ENCODE measurements around the gene ASNSD1.

ASNSD1 gene

GRCh38 chr2:189661148-189661956, at the start of gene ASNSD1:
Gene ASNSD1, plus strand, starts transcription at chr2:189661459. Its CDS starts 4,674 bp downstream, at chr2:189666133.
- peak; percentile 98 for DNase-seq

- no peak for DNase-seq
Observed at GRCh38 chr2:189613077-189613636, 48.1 kb upstream of the ASNSD1 start.

- no peak for DNase-seq
Observed at GRCh38 chr2:189613650-189614420, 47.4 kb upstream of the ASNSD1 start.

GRCh38 chr2:189614585-189614984, 46.7 kb upstream of the ASNSD1 start:
- DNase-seq: no peak

GRCh38 chr2:189618197-189618596, 43.1 kb upstream of the ASNSD1 start:
- DNase-seq: no peak

GRCh38 chr2:189621781-189622180, 39.5 kb upstream of the ASNSD1 start:
- DNase-seq: no peak

- DNase-seq: no peak
Observed at GRCh38 chr2:189623049-189623448, 38.2 kb upstream of the ASNSD1 start.

GRCh38 chr2:189624648-189625355, 36.5 kb upstream of the ASNSD1 start:
- DNase-seq: no peak

- DNase-seq: no peak
Observed at GRCh38 chr2:189625636-189626035, 35.6 kb upstream of the ASNSD1 start.

- no peak for DNase-seq
Observed at GRCh38 chr2:189627789-189628188, 33.5 kb upstream of the ASNSD1 start.

GRCh38 chr2:189628817-189629530, 32.3 kb upstream of the ASNSD1 start:
- DNase-seq: no peak

GRCh38 chr2:189629531-189630453, 31.5 kb upstream of the ASNSD1 start:
- no peak for DNase-seq

- DNase-seq: no peak
Observed at GRCh38 chr2:189631849-189632248, 29.4 kb upstream of the ASNSD1 start.

- DNase-seq: no peak
Observed at GRCh38 chr2:189633392-189633811, 27.9 kb upstream of the ASNSD1 start.

- no peak for DNase-seq
Observed at GRCh38 chr2:189635353-189635752, 25.9 kb upstream of the ASNSD1 start.

- DNase-seq: no peak
Observed at GRCh38 chr2:189638301-189639006, 22.8 kb upstream of the ASNSD1 start.

- no peak for DNase-seq
Observed at GRCh38 chr2:189639007-189639609, 22.2 kb upstream of the ASNSD1 start.

- no peak for DNase-seq
Observed at GRCh38 chr2:189641002-189641401, 20.3 kb upstream of the ASNSD1 start.

- DNase-seq: peak; percentile 32 to 51
Observed at GRCh38 chr2:189641590-189641989, 19.7 kb upstream of the ASNSD1 start.

GRCh38 chr2:189646521-189646920, 14.7 kb upstream of the ASNSD1 start:
- DNase-seq: no peak
